Mucosa of descending colon (tissue), 3 donors: ENCODE measurements around the gene TMIGD2. TPM values are rescaled to one million over a fixed set of nuclear protein-coding genes. Genes with fewer than 3 reads are reported as not detected.
"Not testable (repeated sequence)": the region's sequence is repeated elsewhere in the genome, so short reads cannot be mapped to it uniquely, and the experiment has no call there.

Experiments used
- ATAC-seq: fragments of 200-7000 bp; cut with Tn5 transposase; one replicate; pipeline ENCODE4 v1.9.1; 2020; ENCODE audit warnings: mild to moderate bottlenecking, moderate library complexity
- DNase-seq, 3 donors: peaks; one replicate each; pipeline ENCODE4 v3.0.0-alpha.2; 2020
- H3K36me3 ChIP-seq: fragments of 200-600 bp; one replicate; pipeline ENCODE4 v1.8.0; 2021; ENCODE audit warnings: low read depth, mild to moderate bottlenecking
- H3K4me1 ChIP-seq: fragments of 200-600 bp; one replicate; pipeline ENCODE4 v1.8.0; 2021; ENCODE audit warnings: low read depth, mild to moderate bottlenecking
- H3K4me3 ChIP-seq: fragments of 200-600 bp; one replicate; pipeline ENCODE4 v1.8.0; 2021; ENCODE audit warnings: mild to moderate bottlenecking
- H3K9me3 ChIP-seq: fragments of 200-600 bp; one replicate; pipeline ENCODE4 v1.8.0; 2021; ENCODE audit warnings: mild to moderate bottlenecking
- CTCF ChIP-seq: fragments of 200-600 bp; IDR thresholded peaks from one replicate; pipeline ENCODE4 v1.8.0; 2022; ENCODE audit warnings: antibody characterized with exemption, mild to moderate bottlenecking
- intact Hi-C, 2 donors: fragments of 100-400 bp; cut with DNase I in 1 of 2; cut with micrococcal nuclease in 1 of 2; formaldehyde crosslinking; loops; one replicate each; pipeline versions ENCODE4 v1.11.0 to v1.11.1; 2022; cut with DNase I, micrococcal nuclease
- total RNA-seq, 3 donors: library from RNA; stranded (reverse); fragmentation: NEBNext Ultra II Directional in 2 of 3; extraction: Animal tissue kit (Norgen Biotek cat#: 25700) in 2 of 3; gene quantifications; one replicate each; pipeline versions ENCODE4 v1.2.1 to v1.2.4, GENCODE V29; 2021 to 2023
- donor health status: DM: no; HTN: no; CAD: no; lungs with moderate emphysema.
- donor health status: DM: no; HTN: no; CAD: no.
- donor health status: DM: no; HTN: yes; CAD: no.

The TMIGD2 gene
- total RNA-seq, 3 donors from 2014 or later, result 0.46 to 1.3 (median 1.2) TPM

- ATAC-seq (peak; percentile 53), DNase-seq (peak; percentile 88)
- Histone ChIP-seq H3K4me1 (peaks cover 19% of the 10 kb centered on the region), H3K36me3 (peaks cover 5% of the 10 kb centered on the region), H3K9me3 (no peaks in the 10 kb centered on the region), H3K4me3 (peak within 1 kb of the TSS; percentile 25)
- intact Hi-C loops, result no loop called here
- no peak for TF ChIP-seq CTCF
These were observed 36.5 kb upstream of the TMIGD2 start, which contains the start of gene STAP2 for GRCh38 chr19:4338441-4339355. Gene STAP2, minus strand, starts transcription at chr19:4338827. Its CDS starts 74 bp downstream, at chr19:4338753.

GRCh38 chr19:4337906-4338440 lies 35.8 kb upstream of the TMIGD2 start:
- Histone ChIP-seq H3K36me3 (peaks cover 5% of the 10 kb centered on the region), H3K9me3 (no peaks in the 10 kb centered on the region), H3K4me3 (peak overlapping the region; percentile 25), H3K4me1 (peaks cover 19% of the 10 kb centered on the region)
- no peak for TF ChIP-seq CTCF
- intact Hi-C loops, result no loop called here
- DNase-seq, result peak in 2 of 3 donors; percentile 53 to 73
- ATAC-seq, result peak; percentile 4

- ATAC-seq, result no peak
- intact Hi-C loops, result no loop called here
These were observed 32.9 kb upstream of the TMIGD2 start for GRCh38 chr19:4334929-4335570.

GRCh38 chr19:4329858-4330257 lies 27.7 kb upstream of the TMIGD2 start:
- no peak for TF ChIP-seq CTCF
- DNase-seq, result no peak
- no peak for ATAC-seq
- H3K9me3 ChIP-seq, result no peaks in the 10 kb centered on the region
- peaks cover 6% of the 10 kb centered on the region for H3K4me1 ChIP-seq
- intact Hi-C loops, result no loop called here
- H3K4me3 ChIP-seq, result no peak overlapping the region
- no peaks in the 10 kb centered on the region for H3K36me3 ChIP-seq

More at GRCh38 chr19:4334929-4335570, 32.9 kb upstream of the TMIGD2 start:
- Histone ChIP-seq H3K4me1 (peaks cover under 1% of the 10 kb centered on the region), H3K9me3 (no peaks in the 10 kb centered on the region), H3K36me3 (no peaks in the 10 kb centered on the region), H3K4me3 (no peak overlapping the region)
- no peak for DNase-seq
- TF ChIP-seq CTCF, result no peak

GRCh38 chr19:4328991-4329681 lies 26.9 kb upstream of the TMIGD2 start:
- H3K36me3 ChIP-seq, ATAC-seq, intact Hi-C loops, H3K4me1 ChIP-seq, H3K9me3 ChIP-seq, H3K4me3 ChIP-seq: not testable (repeated sequence)
- DNase-seq, result peak in 1 of 3 donors; percentile 45
